SJSA1 (cell line): ENCODE results near the gene ST6GALNAC5. TPM values are rescaled to one million over a fixed set of nuclear protein-coding genes. Genes with fewer than 3 reads are reported as not detected.

Source experiments
- DNase-seq, 2 experiments: peaks; one replicate each; pipeline ENCODE4 v3.0.0-alpha.2; 2015 to 2020; ENCODE audit warnings: low spot score in 2 of 2, low read depth in 1 of 2
- H3K27ac ChIP-seq: fragments of 250-450 bp; sonication (Bioruptor Pico); 2 replicates; pipeline ENCODE4 v1.5.1; 2020; ENCODE audit warnings: mild to moderate bottlenecking, moderate library complexity
- H3K27me3 ChIP-seq: fragments of 250-450 bp; sonication (Bioruptor Pico); replicated peaks from 2 replicates; pipeline ENCODE4 v1.5.1; 2020; ENCODE audit warnings: mild to moderate bottlenecking, moderate library complexity
- H3K36me3 ChIP-seq: fragments of 250-450 bp; sonication (Bioruptor Pico); 2 replicates; pipeline ENCODE4 v1.5.1; 2020; ENCODE audit warnings: mild to moderate bottlenecking
- H3K4me1 ChIP-seq: fragments of 250-450 bp; sonication (Bioruptor Pico); replicated peaks from 2 replicates; pipeline ENCODE4 v1.6.1; 2021; ENCODE audit warnings: mild to moderate bottlenecking
- H3K4me3 ChIP-seq: fragments of 250-450 bp; sonication (Bioruptor Pico); 2 replicates; pipeline ENCODE4 v1.5.1; 2020; ENCODE audit warnings: mild to moderate bottlenecking
- H3K9me3 ChIP-seq: fragments of 250-450 bp; sonication (Bioruptor Pico); replicated peaks from 2 replicates; pipeline ENCODE4 v1.5.1; 2020; ENCODE audit warnings: mild to moderate bottlenecking
- total RNA-seq: library from RNA; depleted of rRNA; stranded (reverse); fragments of >200 nt; shearing (Covaris generic); gene quantifications from 2 replicates; pipeline ENCODE4 v1.2.3, GENCODE V29; 2014

ST6GALNAC5 gene
- total RNA-seq, 1 experiment from 2014 or later, result not detected

GRCh38 chr1:77039111-77039510 lies 171.8 kb downstream of the ST6GALNAC5 start:
- 0 out of 2 replicates have a peak, but pooled peaks cover 3% of the 10 kb centered on the region for H3K9me3 ChIP-seq
- DNase-seq, result no peak
- no peaks in the 10 kb centered on the region for H3K36me3 ChIP-seq
- H3K27ac ChIP-seq, result no peak overlapping the region
- no peak overlapping the region for H3K4me3 ChIP-seq
- H3K4me1 ChIP-seq, result peaks cover 16% of the 10 kb centered on the region
- 0 out of 2 replicates have a peak, but pooled peaks cover 3% of the 10 kb centered on the region for H3K27me3 ChIP-seq

GRCh38 chr1:77039739-77040138 lies 172.5 kb downstream of the ST6GALNAC5 start:
- Histone ChIP-seq H3K4me1 (peaks cover 16% of the 10 kb centered on the region), H3K9me3 (0 out of 2 replicates have a peak, but pooled peaks cover 3% of the 10 kb centered on the region), H3K27me3 (0 out of 2 replicates have a peak, but pooled peaks cover 3% of the 10 kb centered on the region), H3K27ac (peak overlapping the region; percentile 58), H3K36me3 (no peaks in the 10 kb centered on the region), H3K4me3 (no peak overlapping the region)
- peak; percentile 76 to 84 for DNase-seq

- Histone ChIP-seq H3K27ac (peak overlapping the region; percentile 58; the same call in 1 of the 2 replicates), H3K4me1 (peaks cover 16% of the 10 kb centered on the region), H3K9me3 (0 out of 2 replicates have a peak, but pooled peaks cover 3% of the 10 kb centered on the region), H3K4me3 (no peak overlapping the region), H3K36me3 (no peaks in the 10 kb centered on the region), H3K27me3 (0 out of 2 replicates have a peak, but pooled peaks cover 3% of the 10 kb centered on the region)
- no peak for DNase-seq
These were observed 173.5 kb downstream of the ST6GALNAC5 start for GRCh38 chr1:77040826-77041225.

GRCh38 chr1:77044133-77044849 lies 177.0 kb downstream of the ST6GALNAC5 start:
- no peak for DNase-seq
- Histone ChIP-seq H3K27ac (no peak overlapping the region), H3K9me3 (no peaks in the 10 kb centered on the region), H3K36me3 (no peaks in the 10 kb centered on the region), H3K4me1 (peaks cover 12% of the 10 kb centered on the region), H3K27me3 (no peaks in the 10 kb centered on the region), H3K4me3 (no peak overlapping the region)

GRCh38 chr1:77047575-77047974 lies 180.3 kb downstream of the ST6GALNAC5 start:
- H3K27me3 ChIP-seq, result no peaks in the 10 kb centered on the region; the same call in 1 of the 2 replicates
- H3K36me3 ChIP-seq, result no peaks in the 10 kb centered on the region
- DNase-seq, result no peak
- no peak overlapping the region for H3K4me3 ChIP-seq
- H3K27ac ChIP-seq, result no peak overlapping the region
- H3K9me3 ChIP-seq, result no peaks in the 10 kb centered on the region
- no peaks in the 10 kb centered on the region for H3K4me1 ChIP-seq

- Histone ChIP-seq H3K27me3 (no peaks in the 10 kb centered on the region; the same call in 1 of the 2 replicates), H3K9me3 (no peaks in the 10 kb centered on the region), H3K4me1 (no peaks in the 10 kb centered on the region), H3K36me3 (no peaks in the 10 kb centered on the region), H3K27ac (no peak overlapping the region), H3K4me3 (no peak overlapping the region)
- no peak for DNase-seq
These were observed 180.8 kb downstream of the ST6GALNAC5 start for GRCh38 chr1:77047978-77048614.

GRCh38 chr1:77048615-77049005 lies 181.3 kb downstream of the ST6GALNAC5 start:
- Histone ChIP-seq H3K9me3 (no peaks in the 10 kb centered on the region), H3K4me1 (no peaks in the 10 kb centered on the region), H3K27ac (no peak overlapping the region), H3K27me3 (no peaks in the 10 kb centered on the region; the same call in 1 of the 2 replicates), H3K4me3 (no peak overlapping the region), H3K36me3 (no peaks in the 10 kb centered on the region)
- DNase-seq, result no peak

GRCh38 chr1:77051425-77051824 lies 184.1 kb downstream of the ST6GALNAC5 start:
- Histone ChIP-seq H3K27me3 (no peaks in the 10 kb centered on the region; the same call in 1 of the 2 replicates), H3K4me3 (no peak overlapping the region), H3K9me3 (no peaks in the 10 kb centered on the region), H3K4me1 (no peaks in the 10 kb centered on the region), H3K27ac (no peak overlapping the region), H3K36me3 (no peaks in the 10 kb centered on the region)
- DNase-seq, result no peak

GRCh38 chr1:77056525-77056924 lies 189.2 kb downstream of the ST6GALNAC5 start:
- H3K27me3 ChIP-seq, result peaks cover 9% of the 10 kb centered on the region
- no peaks in the 10 kb centered on the region for H3K4me1 ChIP-seq
- no peaks in the 10 kb centered on the region for H3K9me3 ChIP-seq
- H3K4me3 ChIP-seq, result no peak overlapping the region
- H3K36me3 ChIP-seq, result no peaks in the 10 kb centered on the region
- no peak for DNase-seq
- no peak overlapping the region for H3K27ac ChIP-seq

GRCh38 chr1:77057994-77058585 lies 190.8 kb downstream of the ST6GALNAC5 start:
- Histone ChIP-seq H3K36me3 (no peaks in the 10 kb centered on the region), H3K4me3 (no peak overlapping the region), H3K9me3 (no peaks in the 10 kb centered on the region), H3K4me1 (no peaks in the 10 kb centered on the region), H3K27me3 (peaks cover 9% of the 10 kb centered on the region), H3K27ac (no peak overlapping the region)
- DNase-seq, result no peak

GRCh38 chr1:77060000-77060399 lies 192.7 kb downstream of the ST6GALNAC5 start:
- H3K4me3 ChIP-seq, result no peak overlapping the region
- H3K27ac ChIP-seq, result no peak overlapping the region
- H3K36me3 ChIP-seq, result no peaks in the 10 kb centered on the region
- H3K27me3 ChIP-seq, result peaks cover 9% of the 10 kb centered on the region
- DNase-seq, result no peak
- no peaks in the 10 kb centered on the region for H3K4me1 ChIP-seq
- no peaks in the 10 kb centered on the region for H3K9me3 ChIP-seq

- Histone ChIP-seq H3K9me3 (no peaks in the 10 kb centered on the region), H3K4me1 (no peaks in the 10 kb centered on the region), H3K27me3 (peaks cover 9% of the 10 kb centered on the region), H3K4me3 (no peak overlapping the region), H3K36me3 (no peaks in the 10 kb centered on the region), H3K27ac (no peak overlapping the region)
- DNase-seq, result no peak
These were observed 193.9 kb downstream of the ST6GALNAC5 start for GRCh38 chr1:77061162-77061561.

- Histone ChIP-seq H3K9me3 (no peaks in the 10 kb centered on the region), H3K27me3 (peaks cover 9% of the 10 kb centered on the region), H3K27ac (no peak overlapping the region), H3K4me3 (no peak overlapping the region), H3K36me3 (no peaks in the 10 kb centered on the region), H3K4me1 (no peaks in the 10 kb centered on the region)
- DNase-seq, result no peak
These were observed 195.8 kb downstream of the ST6GALNAC5 start for GRCh38 chr1:77063118-77063517.

GRCh38 chr1:77064246-77064645 lies 197.0 kb downstream of the ST6GALNAC5 start:
- no peak overlapping the region for H3K4me3 ChIP-seq
- H3K4me1 ChIP-seq, result no peaks in the 10 kb centered on the region
- DNase-seq, result no peak
- H3K27ac ChIP-seq, result no peak overlapping the region
- H3K27me3 ChIP-seq, result peaks cover 4% of the 10 kb centered on the region
- H3K9me3 ChIP-seq, result no peaks in the 10 kb centered on the region
- H3K36me3 ChIP-seq, result no peaks in the 10 kb centered on the region
